ENCODE measurements around the gene STUB1.

GRCh38 chr16:672851-673250 lies 7.4 kb upstream of the STUB1 start:
- TF ChIP-seq CTCF (IDR thresholded peaks at IDR 0.05; ENCODE audit: control extremely low read depth in 1 of 3, insufficient read depth in 1 of 3, low read depth in 1 of 3, low read length in 3 of 3) (no peak), ZNF274 (IDR thresholded peaks at IDR 0.05; ENCODE audit: borderline replicate concordance, extremely low read depth, low read length) (no peak), SP1 (IDR thresholded peaks at IDR 0.05; ENCODE audit: low read depth, low read length) (no peak), CHD1 (IDR thresholded peaks at IDR 0.05; ENCODE audit: low read depth, low read length) (no peak), JUN (IDR thresholded peaks at IDR 0.05; ENCODE audit: low read depth, low read length) (no peak), EZH2 (IDR thresholded peaks at IDR 0.05; ENCODE audit: low read depth, low read length, severe bottlenecking) (no peak)
